Psoas muscle (tissue), 8 donors: ENCODE measurements around the gene ZNRF2. TPM values are rescaled to one million over a fixed set of nuclear protein-coding genes. Genes with fewer than 3 reads are reported as not detected.
"Not testable (repeated sequence)": the region's sequence is repeated elsewhere in the genome, so short reads cannot be mapped to it uniquely, and the experiment has no call there.

Experiments
- ATAC-seq, 4 donors: fragments of 200-7000 bp; cut with Tn5 transposase; one replicate each; pipeline ENCODE4 v1.9.1; 2020; ENCODE audit warnings: moderate library complexity in 3 of 4, mild to moderate bottlenecking in 2 of 4
- DNase-seq, 2 donors: peaks; one replicate each; pipeline ENCODE4 v3.0.0-alpha.2; 2020
- H3K27ac ChIP-seq: fragments of 200-600 bp; one replicate; pipeline ENCODE4 v1.8.0; 2022
- H3K27me3 ChIP-seq, 3 donors: fragments of 200-600 bp in 1 of 3; one replicate each; pipeline versions ENCODE4 v1.6.1 to v1.8.0; 2013 to 2022; ENCODE audit warnings: low read length in 2 of 3, mild to moderate bottlenecking in 2 of 3, moderate library complexity in 1 of 3; ENCODE audit not compliant: insufficient read depth in 3 of 3
- H3K36me3 ChIP-seq, 2 donors: fragments of 200-600 bp in 1 of 2; one replicate each; pipeline versions ENCODE4 v1.6.1 to v1.8.0; 2013 to 2022; ENCODE audit warnings: low read depth in 1 of 2, mild to moderate bottlenecking in 1 of 2, moderate library complexity in 1 of 2; ENCODE audit not compliant: insufficient read depth in 1 of 2
- H3K4me1 ChIP-seq: fragments of 200-600 bp; one replicate; pipeline ENCODE4 v1.8.0; 2022
- H3K4me3 ChIP-seq: fragments of 200-600 bp; one replicate; pipeline ENCODE4 v1.8.0; 2022; ENCODE audit warnings: mild to moderate bottlenecking
- H3K9me3 ChIP-seq: fragments of 200-600 bp; one replicate; pipeline ENCODE4 v1.8.0; 2022
- WGBS, 3 donors: extraction: QIAGEN DNeasy Blood & Tissue Kit; methylation state at CpG; one replicate each; pipeline versions ENCODE4 v1.1.6 to v1.1.7; 2013; 5-methylcytosine and 5-hydroxymethylcytosine counted together
- intact Hi-C, 2 donors: fragments of 100-400 bp; cut with DNase I; formaldehyde crosslinking; loops; one replicate each; pipeline versions ENCODE4 v1.11.0 to v1.14.2; 2022
- polyA plus RNA-seq, 3 donors: library from polyadenylated mRNA; stranded (reverse); fragments of 200-250 nt; gene quantifications; one replicate each; pipeline ENCODE4 v1.2.3, GENCODE V29; 2013
- total RNA-seq, 4 donors: library from RNA; stranded (reverse); fragmentation: NEBNext Ultra II Directional in 2 of 4; extraction: Animal tissue kit (Norgen Biotek cat#: 25700) in 2 of 4; gene quantifications; one replicate each; pipeline versions ENCODE4 v1.2.1 to v1.2.4, GENCODE V29; 2021 to 2023
- TF ChIP-seq, protein P1 (sequence below): fragments of 200-600 bp; IDR thresholded peaks from one replicate; pipeline ENCODE4 v1.8.0; 2022; ENCODE audit warnings: antibody characterized with exemption
- donor health status: healthy with polysubstance abuse.
- donor health status: DM: no; HTN: no; CAD: no; lungs with moderate emphysema.
- donor health status: Bipolar disorder and iron deficiency.
- donor health status: healthy.
- donor health status: DM: yes; HTN: yes; CAD: no.
- donor health status: DM: no; HTN: no; CAD: no.
- donor health status: DM: no; HTN: no; CAD: no.
- donor health status: DM: yes; HTN: yes; CAD: no.

ZNRF2 gene
- total and polyA plus RNA-seq, 7 donors = 3.9 to 21.5 (median 10.2) TPM

- Histone ChIP-seq H3K27me3 (no peaks in the 10 kb centered on the region), H3K27ac (no peak overlapping the region), H3K4me3 (no peak overlapping the region), H3K36me3 (no peaks in the 10 kb centered on the region), H3K9me3 (no peaks in the 10 kb centered on the region), H3K4me1 (no peaks in the 10 kb centered on the region)
- ATAC-seq (no peak), DNase-seq (no peak)
- WGBS, 3 donors = 78 to 85% (median 82%) methylated on average over 4 of the region's 4 CpGs
- intact Hi-C loops = no loop called here
- TF ChIP-seq, protein P1, sequence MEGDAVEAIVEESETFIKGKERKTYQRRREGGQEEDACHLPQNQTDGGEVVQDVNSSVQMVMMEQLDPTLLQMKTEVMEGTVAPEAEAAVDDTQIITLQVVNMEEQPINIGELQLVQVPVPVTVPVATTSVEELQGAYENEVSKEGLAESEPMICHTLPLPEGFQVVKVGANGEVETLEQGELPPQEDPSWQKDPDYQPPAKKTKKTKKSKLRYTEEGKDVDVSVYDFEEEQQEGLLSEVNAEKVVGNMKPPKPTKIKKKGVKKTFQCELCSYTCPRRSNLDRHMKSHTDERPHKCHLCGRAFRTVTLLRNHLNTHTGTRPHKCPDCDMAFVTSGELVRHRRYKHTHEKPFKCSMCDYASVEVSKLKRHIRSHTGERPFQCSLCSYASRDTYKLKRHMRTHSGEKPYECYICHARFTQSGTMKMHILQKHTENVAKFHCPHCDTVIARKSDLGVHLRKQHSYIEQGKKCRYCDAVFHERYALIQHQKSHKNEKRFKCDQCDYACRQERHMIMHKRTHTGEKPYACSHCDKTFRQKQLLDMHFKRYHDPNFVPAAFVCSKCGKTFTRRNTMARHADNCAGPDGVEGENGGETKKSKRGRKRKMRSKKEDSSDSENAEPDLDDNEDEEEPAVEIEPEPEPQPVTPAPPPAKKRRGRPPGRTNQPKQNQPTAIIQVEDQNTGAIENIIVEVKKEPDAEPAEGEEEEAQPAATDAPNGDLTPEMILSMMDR = no peak
Observed at GRCh38 chr7:30264052-30264451, 20.3 kb upstream of the ZNRF2 start.

DNA sequence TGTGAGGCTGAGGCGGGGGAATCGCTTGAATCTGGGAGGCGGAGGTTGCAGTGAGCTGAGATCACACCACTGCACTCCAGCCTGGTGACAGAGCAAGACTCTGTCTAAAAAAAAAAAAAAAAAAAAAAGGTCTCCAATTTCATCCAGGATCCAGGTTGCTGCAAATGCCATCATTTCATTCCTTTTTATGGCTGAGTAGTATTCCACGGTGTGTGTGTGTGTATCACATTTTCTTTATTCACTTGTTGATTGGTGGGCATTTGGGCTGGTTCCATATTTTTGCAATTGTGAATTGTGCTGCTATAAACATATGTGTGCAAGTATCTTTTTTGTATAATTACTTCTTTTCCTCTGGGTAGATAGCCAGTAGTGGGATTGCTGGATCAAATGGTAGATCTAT lies 19.2 kb upstream of the ZNRF2 start:
- intact Hi-C loops = not testable (repeated sequence)
- 94 to 99% (median 98%) methylated on average over 4 of the region's 4 CpGs for WGBS, 3 donors

GRCh38 chr7:30266686-30267085 lies 17.7 kb upstream of the ZNRF2 start:
- ATAC-seq (no peak), DNase-seq (no peak)
- Histone ChIP-seq H3K36me3 (no peaks in the 10 kb centered on the region), H3K27me3 (no peaks in the 10 kb centered on the region), H3K9me3 (no peaks in the 10 kb centered on the region), H3K4me1 (no peaks in the 10 kb centered on the region), H3K27ac (no peak overlapping the region), H3K4me3 (no peak overlapping the region)
- 60 to 70% (median 67%) methylated on average over 1 of the region's 1 CpG for WGBS, 3 donors
- TF ChIP-seq, protein P1 = no peak
- intact Hi-C loops = no loop called here

More for the DNA sequence above, 19.2 kb upstream of the ZNRF2 start:
- not testable (repeated sequence) for ATAC-seq, DNase-seq, H3K4me1 ChIP-seq, H3K4me3 ChIP-seq, H3K36me3 ChIP-seq, H3K9me3 ChIP-seq, H3K27me3 ChIP-seq, H3K27ac ChIP-seq

DNA sequence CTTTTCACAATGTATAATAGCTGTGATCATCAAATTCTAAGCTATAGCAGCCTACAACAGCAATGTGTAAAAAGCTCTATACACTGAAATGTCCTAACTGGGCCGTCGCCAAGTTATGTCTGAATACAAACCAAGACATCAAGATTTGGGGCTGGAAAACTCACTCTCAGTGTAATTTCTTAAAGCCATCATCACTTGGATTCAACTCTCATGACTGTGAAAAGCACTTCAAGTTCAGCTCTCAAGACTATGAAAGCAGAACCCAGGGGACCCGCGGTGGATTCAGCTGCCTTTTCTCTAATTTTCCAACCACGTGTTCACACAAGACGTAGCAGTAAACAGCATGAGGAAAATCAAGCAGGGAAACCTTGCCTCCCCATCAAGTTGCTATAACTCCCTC lies 15.8 kb upstream of the ZNRF2 start:
- Histone ChIP-seq H3K36me3 (no peaks in the 10 kb centered on the region), H3K4me3 (no peak overlapping the region), H3K4me1 (no peaks in the 10 kb centered on the region), H3K27me3 (no peaks in the 10 kb centered on the region), H3K9me3 (no peaks in the 10 kb centered on the region), H3K27ac (no peak overlapping the region)
- DNase-seq = no peak
- intact Hi-C loops = no loop called here
- WGBS, 3 donors = 66 to 80% (median 68%) methylated on average over 6 of the region's 6 CpGs
- ATAC-seq = no peak
- TF ChIP-seq, protein P1 = no peak

DNA sequence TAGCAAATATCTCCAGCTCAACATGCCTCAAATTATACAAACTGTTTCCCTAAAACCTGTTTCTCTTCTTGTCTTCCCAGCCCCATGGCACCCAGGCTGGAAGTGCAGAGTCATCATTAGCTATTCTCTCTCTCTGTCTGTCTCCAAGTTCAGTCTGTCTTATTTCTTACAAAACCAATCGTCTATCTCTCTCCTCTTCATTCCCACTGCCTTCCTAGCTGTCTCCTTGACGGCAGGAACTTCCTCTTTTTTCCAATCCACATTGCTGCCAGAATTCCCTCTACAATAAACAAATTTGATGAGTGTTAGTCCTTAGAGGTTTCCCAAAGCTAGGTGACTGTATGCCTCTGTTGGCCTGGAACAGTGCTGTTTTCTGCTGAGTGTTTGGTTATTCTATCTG lies 14.9 kb upstream of the ZNRF2 start:
- H3K36me3 ChIP-seq = no peaks in the 10 kb centered on the region
- H3K4me1 ChIP-seq = no peaks in the 10 kb centered on the region
- no peak for ATAC-seq
- intact Hi-C loops = no loop called here
- no peak overlapping the region for H3K4me3 ChIP-seq
- 57 to 70% (median 68%) methylated on average over 2 of the region's 2 CpGs for WGBS, 3 donors
- H3K27me3 ChIP-seq = no peaks in the 10 kb centered on the region
- no peaks in the 10 kb centered on the region for H3K9me3 ChIP-seq
- TF ChIP-seq, protein P1 = no peak
- H3K27ac ChIP-seq = no peak overlapping the region
- no peak for DNase-seq
